Neural progenitor cell (in vitro differentiated cells): ENCODE results near the gene KLF11.

ENCODE experiments used
- CTCF ChIP-seq: fragments of 200-600 bp; sonication (generic); IDR thresholded peaks from 2 replicates; pipeline ENCODE4 v1.5.1; 2017; ENCODE audit warnings: antibody characterized with exemption, mild to moderate bottlenecking
- EZH2 ChIP-seq: fragments of 200-600 bp; sonication (generic); IDR thresholded peaks from 2 replicates; pipeline ENCODE4 v1.6.1; 2017; ENCODE audit warnings: antibody characterized with exemption, mild to moderate bottlenecking, moderate library complexity

DNA sequence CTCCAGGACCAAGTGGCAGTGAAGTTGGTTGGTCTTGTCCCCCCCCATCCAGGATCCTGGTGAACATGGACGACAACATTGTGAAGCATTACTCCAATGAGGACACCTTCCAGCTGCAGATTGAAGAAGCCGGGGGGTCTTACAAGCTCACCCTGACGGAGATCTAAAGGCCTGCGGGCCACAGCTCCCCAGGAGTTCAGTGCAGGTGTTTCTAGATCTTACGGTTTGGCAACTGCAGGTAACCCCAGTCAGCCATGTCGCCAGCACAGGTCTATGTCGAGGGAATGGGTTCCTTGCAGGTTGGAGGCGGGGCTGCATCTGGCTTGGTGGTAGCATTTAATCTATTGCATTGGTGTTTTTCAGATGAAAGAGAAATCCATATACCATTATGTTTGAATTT, 42.8 kb upstream of the KLF11 start:
- TF ChIP-seq EZH2 (no peak), CTCF (no peak)
